MM.1S (cell line): ENCODE data around the gene TRIM43B.
"Not testable (repeated sequence)": the region's sequence is repeated elsewhere in the genome, so short reads cannot be mapped to it uniquely, and the experiment has no call there.

Experiments used
- EZH2 ChIP-seq: fragments of 300-600 bp; sonication (generic); optimal IDR thresholded peaks from 2 replicates; pipeline ENCODE3; 2017; ENCODE audit warnings: low read depth, mild to moderate bottlenecking, antibody characterized with exemption, low read length, mixed read lengths
- EZH2phosphoT487 ChIP-seq: fragments of 300-600 bp; sonication (generic); IDR thresholded peaks from 2 replicates; pipeline ENCODE4 v1.6.1; 2018; ENCODE audit warnings: antibody characterized with exemption, low read length
- TF ChIP-seq, protein P1 (sequence below): fragments of 300-600 bp; sonication (generic); IDR thresholded peaks from 2 replicates; pipeline ENCODE4 v1.5.1; 2016; ENCODE audit warnings: antibody characterized with exemption, low read length, mixed read lengths

DNA sequence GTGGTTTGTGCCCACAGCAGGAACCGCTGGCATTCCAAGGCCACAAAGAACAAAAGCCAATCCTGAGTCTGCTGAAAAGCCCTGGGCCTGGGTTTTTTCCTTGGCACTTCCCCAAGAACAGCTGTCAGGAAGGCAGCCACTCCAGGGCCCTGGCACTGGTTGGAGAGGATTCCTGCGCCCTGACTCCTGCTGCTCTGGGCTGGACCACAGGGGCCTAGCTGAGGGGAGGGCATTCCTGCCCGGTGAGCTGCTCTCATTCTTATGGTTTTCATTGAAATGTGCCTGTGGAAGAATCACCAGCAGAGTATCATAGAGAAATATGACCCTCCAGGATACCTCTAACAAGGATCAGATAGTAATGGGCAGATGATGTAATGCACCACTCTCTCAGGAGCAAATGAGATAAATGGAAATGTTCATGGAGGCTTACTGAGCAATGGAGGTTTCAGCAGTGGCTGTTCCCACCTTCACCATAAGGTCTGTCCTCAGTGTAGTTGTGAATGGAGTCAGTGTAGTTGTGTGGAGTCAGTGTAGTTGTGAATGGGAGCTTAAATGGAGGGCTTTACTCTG is 50.0 kb downstream of the TRIM43B start:
- TF ChIP-seq, protein P1, sequence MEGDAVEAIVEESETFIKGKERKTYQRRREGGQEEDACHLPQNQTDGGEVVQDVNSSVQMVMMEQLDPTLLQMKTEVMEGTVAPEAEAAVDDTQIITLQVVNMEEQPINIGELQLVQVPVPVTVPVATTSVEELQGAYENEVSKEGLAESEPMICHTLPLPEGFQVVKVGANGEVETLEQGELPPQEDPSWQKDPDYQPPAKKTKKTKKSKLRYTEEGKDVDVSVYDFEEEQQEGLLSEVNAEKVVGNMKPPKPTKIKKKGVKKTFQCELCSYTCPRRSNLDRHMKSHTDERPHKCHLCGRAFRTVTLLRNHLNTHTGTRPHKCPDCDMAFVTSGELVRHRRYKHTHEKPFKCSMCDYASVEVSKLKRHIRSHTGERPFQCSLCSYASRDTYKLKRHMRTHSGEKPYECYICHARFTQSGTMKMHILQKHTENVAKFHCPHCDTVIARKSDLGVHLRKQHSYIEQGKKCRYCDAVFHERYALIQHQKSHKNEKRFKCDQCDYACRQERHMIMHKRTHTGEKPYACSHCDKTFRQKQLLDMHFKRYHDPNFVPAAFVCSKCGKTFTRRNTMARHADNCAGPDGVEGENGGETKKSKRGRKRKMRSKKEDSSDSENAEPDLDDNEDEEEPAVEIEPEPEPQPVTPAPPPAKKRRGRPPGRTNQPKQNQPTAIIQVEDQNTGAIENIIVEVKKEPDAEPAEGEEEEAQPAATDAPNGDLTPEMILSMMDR = not testable (repeated sequence)
- TF ChIP-seq EZH2, EZH2phosphoT487: not testable (repeated sequence)
